ENCODE data around the gene CATSPERD.
A peak's percentile ranks its signal among the peaks of the same experiment; 100 is the strongest.
"Not testable (repeated sequence)": the region's sequence is repeated elsewhere in the genome, so short reads cannot be mapped to it uniquely, and the experiment has no call there.

Gene CATSPERD

GRCh38 chr19:5684694-5685430 is 35.6 kb upstream of the CATSPERD start:
- DNase-seq (ENCODE audit: low read depth): no peak

DNA sequence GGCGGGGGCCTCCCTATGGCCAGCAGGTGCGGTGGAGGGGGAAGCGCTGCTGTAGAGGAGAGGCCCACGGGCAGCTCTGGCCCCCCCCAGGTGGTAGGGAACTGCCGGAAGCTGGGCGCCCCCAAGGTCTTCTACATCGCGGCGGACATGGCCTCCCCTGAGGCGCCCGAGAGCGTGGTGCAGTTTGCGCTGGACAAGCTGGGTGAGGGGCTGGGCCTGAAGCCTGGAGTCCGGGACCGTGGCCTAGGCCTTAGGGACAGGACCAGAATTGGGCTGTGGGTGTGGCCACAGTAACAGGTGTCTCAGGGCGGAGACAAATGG is 34.2 kb upstream of the CATSPERD start:
- DNase-seq (ENCODE audit: low read depth): no peak

DNA sequence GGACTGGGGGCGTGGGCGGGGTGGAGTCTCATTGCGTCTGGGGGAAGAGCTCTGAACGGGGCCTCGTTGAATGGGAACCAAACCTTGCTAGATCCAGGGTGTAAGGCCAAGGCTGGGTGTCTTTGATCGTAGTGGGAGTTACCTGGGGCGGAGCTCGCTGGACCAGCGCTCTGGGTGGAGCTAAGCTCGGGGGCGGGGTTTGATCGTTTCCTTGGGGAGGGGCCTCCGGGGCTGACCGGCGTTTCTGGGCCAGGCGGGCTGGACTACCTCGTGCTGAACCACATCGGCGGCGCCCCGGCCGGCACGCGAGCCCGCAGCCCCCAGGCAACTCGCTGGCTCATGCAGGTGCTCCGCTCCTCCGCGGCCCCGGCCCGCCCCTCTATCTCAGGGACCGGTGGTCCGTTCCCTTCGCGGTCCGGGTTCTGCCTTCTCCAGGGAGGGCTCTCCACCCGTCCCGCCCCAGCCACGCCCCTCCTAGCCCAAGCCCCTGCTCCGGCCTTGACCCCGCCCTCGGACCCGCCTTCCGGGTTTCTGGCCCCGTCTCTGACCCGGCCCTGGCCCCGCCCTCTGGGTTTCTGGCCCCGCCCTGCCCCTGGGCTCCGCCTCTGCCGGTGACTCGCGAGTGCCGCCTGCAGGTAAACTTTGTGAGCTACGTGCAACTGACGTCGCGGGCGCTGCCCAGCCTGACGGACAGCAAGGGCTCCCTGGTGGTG is 33.6 kb upstream of the CATSPERD start:
- DNase-seq (ENCODE audit: low read depth): peak; percentile 100

DNA sequence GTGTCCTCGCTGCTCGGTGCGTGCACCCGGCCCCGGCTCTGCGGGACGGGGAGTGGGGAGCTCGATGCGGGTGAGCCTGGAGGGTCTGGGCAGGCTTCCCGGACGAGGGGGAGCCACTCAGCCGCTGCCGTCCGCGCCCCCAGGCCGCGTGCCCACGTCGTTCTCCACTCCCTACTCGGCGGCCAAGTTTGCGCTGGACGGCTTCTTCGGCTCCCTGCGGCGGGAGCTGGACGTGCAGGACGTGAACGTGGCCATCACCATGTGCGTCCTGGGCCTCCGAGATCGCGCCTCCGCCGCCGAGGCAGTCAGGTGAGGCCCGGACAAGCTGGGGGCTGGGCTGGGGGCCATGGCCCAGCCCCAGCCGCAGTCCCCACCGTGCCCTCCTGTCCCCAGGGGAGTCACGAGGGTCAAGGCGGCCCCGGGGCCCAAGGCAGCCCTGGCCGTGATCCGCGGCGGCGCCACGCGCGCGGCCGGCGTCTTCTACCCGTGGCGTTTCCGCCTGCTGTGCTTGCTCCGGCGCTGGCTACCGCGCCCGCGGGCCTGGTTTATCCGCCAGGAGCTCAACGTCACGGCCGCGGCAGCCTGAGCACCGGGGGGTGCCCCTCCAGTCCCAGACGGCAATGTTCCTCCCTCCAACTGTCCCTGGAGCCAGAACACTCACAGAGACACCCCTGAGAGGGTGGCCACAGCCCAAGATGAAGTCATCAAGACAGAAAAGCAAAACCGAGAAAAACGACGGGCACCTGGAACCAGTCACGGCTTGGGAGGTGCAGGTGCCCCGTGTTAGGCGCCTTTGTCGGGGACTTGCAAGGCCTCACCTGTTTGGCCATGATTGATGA is 32.9 kb upstream of the CATSPERD start:
- no peak for DNase-seq (ENCODE audit: low read depth)

DNA sequence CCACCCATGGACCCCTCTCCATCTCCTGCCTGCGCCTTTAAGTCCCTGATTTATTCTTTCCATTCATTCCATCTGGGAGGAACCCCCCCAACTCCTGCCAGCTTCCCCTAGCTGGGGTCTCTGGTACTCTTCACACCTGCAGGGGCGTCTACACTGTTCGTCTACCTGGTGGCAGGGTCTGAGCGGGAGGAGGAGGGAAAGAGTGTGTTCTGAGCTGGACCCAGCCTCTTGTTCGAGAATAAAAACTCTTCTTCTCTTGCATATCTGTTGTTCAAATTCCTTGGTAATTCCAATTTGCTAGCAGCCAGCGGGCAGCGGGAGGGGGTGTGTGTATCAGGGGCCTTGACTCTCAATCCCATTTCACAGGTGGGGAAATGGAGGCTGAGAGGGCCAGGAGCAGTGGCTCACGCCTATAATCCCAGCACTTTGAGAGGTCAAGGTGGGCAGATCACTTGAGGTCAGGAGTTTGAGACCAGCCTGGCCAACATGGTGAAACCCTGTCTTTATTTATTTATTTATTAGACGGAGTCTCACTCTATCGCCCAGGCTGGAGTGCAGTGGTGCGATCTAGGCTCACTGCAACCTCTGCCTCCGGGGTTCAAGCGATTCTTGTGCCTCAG is 32.1 kb upstream of the CATSPERD start:
- not testable (repeated sequence) for DNase-seq (ENCODE audit: low read depth)

DNA sequence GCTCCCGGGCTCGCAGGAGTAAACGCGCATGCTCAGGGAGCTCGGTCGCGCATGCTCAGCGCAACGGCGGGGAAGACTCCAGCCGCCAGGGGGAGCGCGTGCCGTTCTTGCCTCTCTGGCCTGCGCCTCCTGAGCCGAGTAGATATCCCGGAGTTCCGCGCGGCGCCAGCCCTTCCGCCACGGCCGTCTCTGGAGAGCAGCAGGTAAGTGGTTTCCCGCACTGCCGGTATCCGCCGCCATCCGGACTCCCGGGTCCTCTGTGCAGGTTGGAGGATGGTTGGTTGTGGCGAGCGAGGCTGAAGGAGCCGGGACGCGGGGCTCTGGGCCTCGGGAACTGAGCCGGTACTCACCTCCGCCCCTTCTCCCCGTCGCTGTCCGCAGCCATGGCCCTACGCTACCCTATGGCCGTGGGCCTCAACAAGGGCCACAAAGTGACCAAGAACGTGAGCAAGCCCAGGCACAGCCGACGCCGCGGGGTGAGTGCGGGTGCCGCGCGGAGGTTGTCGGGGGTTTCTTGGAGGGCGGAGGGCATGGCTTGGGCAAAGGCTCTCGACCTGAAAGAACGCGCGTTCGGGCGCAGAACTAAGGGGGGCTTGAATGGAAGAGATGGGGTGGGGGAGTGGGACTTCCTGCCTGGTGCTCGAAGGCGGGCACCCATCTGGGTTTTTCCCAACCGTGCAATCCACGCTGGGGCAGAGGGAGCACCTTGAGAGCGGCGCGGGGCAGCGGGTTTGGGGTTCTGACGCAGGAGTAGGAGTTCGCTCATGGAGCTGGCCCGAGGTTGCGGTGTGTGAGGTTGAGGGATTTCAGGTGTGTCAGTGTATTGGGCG is 30.1 kb upstream of the CATSPERD start, which contains the start of gene RPL36:
Gene RPL36, plus strand, starts transcription at position 171 of the 830 bp plus-strand sequence. Its CDS starts 213 bp downstream, at position 384.
- DNase-seq (ENCODE audit: low read depth): peak; percentile 99

DNA sequence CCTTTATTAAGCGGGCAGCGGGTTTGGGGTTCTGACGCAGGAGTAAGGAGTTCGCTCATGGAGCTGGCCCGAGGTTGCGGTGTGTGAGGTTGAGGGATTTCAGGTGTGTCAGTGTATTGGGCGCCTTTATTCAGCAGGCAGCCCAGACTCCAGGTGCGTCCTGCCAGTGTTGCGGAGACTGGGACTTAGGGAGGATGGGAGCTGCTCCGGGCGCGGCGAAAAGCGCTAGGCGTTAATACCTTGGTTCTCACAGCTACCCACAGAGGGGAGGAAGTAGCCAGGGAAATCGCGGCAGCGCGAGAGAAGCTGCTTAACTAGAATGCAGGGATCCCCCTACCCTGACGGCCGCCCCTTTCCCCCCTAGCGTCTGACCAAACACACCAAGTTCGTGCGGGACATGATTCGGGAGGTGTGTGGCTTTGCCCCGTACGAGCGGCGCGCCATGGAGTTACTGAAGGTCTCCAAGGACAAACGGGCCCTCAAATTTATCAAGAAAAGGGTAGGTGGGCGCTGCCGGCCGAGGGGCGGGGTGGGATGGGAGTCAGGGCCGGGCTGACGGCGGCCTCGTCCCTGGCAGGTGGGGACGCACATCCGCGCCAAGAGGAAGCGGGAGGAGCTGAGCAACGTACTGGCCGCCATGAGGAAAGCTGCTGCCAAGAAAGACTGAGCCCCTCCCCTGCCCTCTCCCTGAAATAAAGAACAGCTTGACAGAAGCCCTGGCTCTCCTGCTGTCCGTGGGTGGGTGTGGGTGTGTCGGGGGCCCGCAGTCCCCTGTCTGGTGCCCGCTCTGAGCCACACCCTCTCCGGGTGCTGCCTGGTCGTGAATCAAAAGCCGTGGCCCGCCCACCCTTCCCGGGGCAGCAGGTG is 29.2 kb upstream of the CATSPERD start:
- DNase-seq (ENCODE audit: low read depth): no peak

- no peak for DNase-seq (ENCODE audit: low read depth)
These were observed 28.4 kb upstream of the CATSPERD start for GRCh38 chr19:5691822-5692722.

GRCh38 chr19:5692723-5693194 is 27.7 kb upstream of the CATSPERD start:
- no peak for DNase-seq (ENCODE audit: low read depth)

DNA sequence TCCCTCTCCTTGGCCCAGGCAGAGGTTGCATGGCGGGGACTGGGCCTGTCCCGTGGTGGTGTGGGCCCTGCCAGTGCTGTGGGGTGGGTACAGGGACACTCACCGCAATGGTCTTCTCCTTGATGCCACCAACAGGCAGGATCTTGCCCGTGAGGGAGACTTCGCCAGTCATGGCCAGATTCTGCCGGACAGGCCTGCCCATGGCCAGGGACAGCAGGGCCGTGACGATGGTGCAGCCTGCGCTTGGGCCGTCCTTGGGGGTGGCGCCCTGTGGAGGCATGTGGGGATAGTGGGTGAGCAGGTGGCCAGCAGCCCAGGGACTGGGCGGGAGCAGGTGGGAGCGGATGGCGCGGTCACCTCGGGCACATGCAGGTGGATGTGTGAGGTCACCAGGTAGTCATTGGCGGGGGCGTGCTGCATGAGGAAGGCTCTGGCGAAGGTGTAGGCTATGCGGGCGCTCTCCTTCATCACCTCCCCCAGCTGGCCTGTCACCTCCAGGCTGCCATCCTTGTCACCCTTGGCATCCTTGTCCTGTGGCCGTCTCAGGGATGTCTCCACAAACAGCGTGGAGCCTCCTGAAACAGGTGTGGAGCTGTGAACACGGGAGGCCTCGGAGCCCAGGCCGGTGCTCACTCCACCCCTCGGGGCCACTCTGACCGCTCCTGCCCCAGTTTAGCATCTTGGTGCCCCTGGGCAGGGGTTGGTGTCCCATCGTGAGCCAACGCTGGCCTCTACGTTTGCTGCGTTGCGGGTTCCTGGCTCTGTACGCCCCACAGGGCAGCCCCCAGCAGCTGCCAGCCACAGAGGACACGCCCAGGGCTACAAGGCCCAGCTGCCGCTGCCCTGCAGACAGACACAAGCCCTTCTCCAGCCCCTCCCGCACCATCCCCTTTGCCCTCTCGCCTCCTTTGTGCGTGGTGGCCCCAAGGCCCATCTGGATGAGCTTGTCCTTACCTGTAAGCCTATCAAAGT is 27.0 kb upstream of the CATSPERD start:
- DNase-seq (ENCODE audit: low read depth): no peak

GRCh38 chr19:5694167-5694955 is 26.1 kb upstream of the CATSPERD start:
- no peak for DNase-seq (ENCODE audit: low read depth)

GRCh38 chr19:5694956-5695648 is 25.3 kb upstream of the CATSPERD start:
- DNase-seq (ENCODE audit: low read depth): no peak

DNA sequence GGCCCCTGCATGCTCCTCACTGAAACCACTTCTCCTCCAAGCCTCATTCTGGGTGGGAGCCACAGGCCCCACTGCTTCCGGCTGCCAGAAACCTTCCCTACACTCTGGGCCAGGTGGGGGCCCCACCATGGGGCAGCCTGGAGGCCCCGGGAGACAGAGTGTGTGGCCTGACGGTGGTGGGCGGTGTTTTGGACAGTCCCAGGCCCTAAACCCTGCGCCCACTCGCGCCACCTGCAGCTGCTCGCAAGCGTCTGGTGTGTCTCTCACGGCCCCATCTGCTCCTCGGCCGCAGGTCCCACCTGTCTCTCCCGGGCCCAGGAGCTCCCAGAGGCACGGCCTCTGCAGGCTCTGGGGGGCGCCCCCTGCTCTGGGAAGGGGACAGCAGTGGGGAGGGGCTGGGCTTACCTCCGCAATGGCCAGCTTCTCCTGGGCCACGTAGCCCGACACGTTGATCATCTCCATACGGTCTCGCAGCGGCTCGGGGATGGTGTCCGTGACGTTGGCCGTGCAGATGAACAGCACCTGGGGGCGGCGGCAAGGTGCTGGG is 24.7 kb upstream of the CATSPERD start:
- no peak for DNase-seq (ENCODE audit: low read depth)

DNA sequence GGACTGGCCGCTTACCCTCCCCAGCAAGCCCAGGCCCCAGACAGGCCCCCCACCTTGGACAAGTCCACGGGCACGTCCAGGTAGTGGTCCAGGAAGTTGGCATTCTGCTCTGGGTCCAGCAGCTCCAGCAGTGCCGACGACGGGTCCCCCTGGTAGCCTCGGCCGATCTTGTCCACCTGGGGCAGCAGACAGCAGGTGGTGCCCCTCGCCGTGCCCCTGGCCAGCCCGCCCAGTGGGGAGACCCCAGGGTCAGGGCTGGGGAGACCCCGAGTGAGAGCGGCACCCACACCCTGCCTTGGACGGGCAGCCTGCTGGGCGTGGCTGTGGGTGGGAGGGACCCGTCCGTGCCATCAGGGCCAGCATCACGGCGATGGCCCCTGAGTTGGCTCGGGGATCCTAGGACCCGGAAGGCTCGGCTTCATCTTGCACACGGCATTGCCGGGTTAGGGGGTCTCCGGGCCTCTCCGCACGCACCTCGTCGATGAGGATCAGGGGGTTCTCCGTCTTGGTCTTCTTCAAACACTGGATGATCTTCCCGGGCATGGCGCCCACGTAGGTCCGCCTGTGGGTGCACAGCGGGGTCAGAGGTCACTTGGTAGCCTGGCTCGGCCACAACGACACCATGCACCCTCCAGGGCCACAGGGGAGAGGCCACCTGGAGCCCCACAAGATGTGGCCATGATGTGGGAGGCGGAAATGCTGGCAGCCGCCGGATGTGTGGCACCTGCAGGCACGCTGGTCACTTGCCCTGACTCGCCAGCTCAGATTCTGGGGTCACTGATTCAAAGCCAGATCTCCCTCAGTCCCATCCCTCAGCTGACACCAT is 24.0 kb upstream of the CATSPERD start:
- DNase-seq (ENCODE audit: low read depth): no peak
